NCI-H1694 treated with DMSO at 0.1 percent for 48 hours (cell line): ENCODE data around the gene HDHD2.

Experiments
- DNase-seq: peaks from one replicate; lab custom pipeline; 2025; lab: John Stamatoyannopoulos, UW

The HDHD2 gene

GRCh38 chr18:47062471-47062870, 87.8 kb downstream of the HDHD2 start:
- no peak for DNase-seq
